CD4-positive, alpha-beta T cell (primary cell): ENCODE measurements around the gene RPTN. TPM values are rescaled to one million over a fixed set of nuclear protein-coding genes. Genes with fewer than 3 reads are reported as not detected.

Experiments used
- ATAC-seq: fragments of 200-7000 bp; cut with Tn5 transposase; one replicate; pipeline ENCODE4 v1.10.0; 2022; ENCODE audit warnings: mild to moderate bottlenecking; ENCODE audit not compliant: poor library complexity
- CTCF ChIA-PET: fragments of 350-600 bp; sonication (Branson Sonifier 250); formaldehyde crosslinking; loops from one replicate; lab custom pipeline; 2021; ENCODE audit warnings: antibody characterized with exemption, inconsistent platforms; lab: Charles Lee
- POLR2A ChIA-PET: fragments of 350-600 bp; sonication (Branson Sonifier 250); formaldehyde crosslinking; loops from one replicate; lab custom pipeline; 2021; ENCODE audit warnings: antibody characterized with exemption, inconsistent platforms; lab: Charles Lee
- DNase-seq, 14 experiments: peaks; one replicate each; pipeline ENCODE4 v3.0.0-alpha.2; 2013 to 2020; ENCODE audit warnings: mixed read lengths in 2 of 14
- H3K27ac ChIP-seq, 2 donors: one replicate each; pipeline versions ENCODE4 v1.5.1 to v1.7.0; 2013; ENCODE audit warnings: low read length in 2 of 2, low read depth in 1 of 2, mild to moderate bottlenecking in 1 of 2
- H3K27me3 ChIP-seq, 2 experiments: 1 replicate in 1 of 2; 2 replicates in 1 of 2; pipeline versions ENCODE4 v1.6.1 to v1.7.0; 2013; ENCODE audit warnings: low read length in 2 of 2, control low read depth in 1 of 2, mild to moderate bottlenecking in 1 of 2, moderate library complexity in 1 of 2; ENCODE audit not compliant: insufficient read depth in 2 of 2, control insufficient read depth in 1 of 2
- H3K36me3 ChIP-seq: one replicate; pipeline ENCODE4 v1.6.1; 2013; ENCODE audit warnings: low read length, control low read depth; ENCODE audit not compliant: insufficient read depth
- H3K4me1 ChIP-seq: one replicate; pipeline ENCODE4 v1.6.1; 2013; ENCODE audit warnings: low read length, control low read depth; ENCODE audit not compliant: insufficient read depth
- H3K4me3 ChIP-seq: one replicate; pipeline ENCODE4 v1.5.1; 2013; ENCODE audit warnings: mild to moderate bottlenecking, low read length, moderate library complexity
- H3K9me3 ChIP-seq, 2 experiments: 1 replicate in 1 of 2; 2 replicates in 1 of 2; pipeline versions ENCODE4 v1.6.1 to v1.7.0; 2013; ENCODE audit warnings: low read length in 2 of 2, mild to moderate bottlenecking in 2 of 2, control low read depth in 1 of 2, moderate library complexity in 1 of 2; ENCODE audit not compliant: control insufficient read depth in 1 of 2, insufficient read depth in 1 of 2
- H3K27ac Mint-ChIP-seq: one replicate; pipeline ENCODE4 v1.8.0; 2020; ENCODE audit warnings: mixed read lengths
- H3K27me3 Mint-ChIP-seq: one replicate; pipeline ENCODE4 v1.8.0; 2021; ENCODE audit warnings: mixed read lengths
- H3K36me3 Mint-ChIP-seq: one replicate; pipeline ENCODE4 v1.8.0; 2021; ENCODE audit warnings: low read depth, mixed read lengths
- H3K4me1 Mint-ChIP-seq: one replicate; pipeline ENCODE4 v1.8.0; 2021; ENCODE audit warnings: low read depth, mixed read lengths
- H3K4me3 Mint-ChIP-seq: one replicate; pipeline ENCODE4 v1.8.0; 2020; ENCODE audit warnings: mild to moderate bottlenecking, mixed read lengths
- H3K9me3 Mint-ChIP-seq: one replicate; pipeline ENCODE4 v1.8.0; 2020; ENCODE audit warnings: mixed read lengths
- CTCF ChIP-seq: fragments of 200-600 bp; IDR thresholded peaks from one replicate; pipeline ENCODE4 v1.8.0; 2022; ENCODE audit warnings: antibody characterized with exemption, mild to moderate bottlenecking
- intact Hi-C, 2 experiments: fragments of 100-400 bp; cut with DNase I in 1 of 2; cut with micrococcal nuclease in 1 of 2; formaldehyde crosslinking; loops; one replicate each; pipeline versions ENCODE4 v1.15.1 to v1.9.0; 2023 to 2025; cut with DNase I, micrococcal nuclease
- total RNA-seq, 174 experiments: library from RNA in 2 of 174; stranded (reverse) in 2 of 174; gene quantifications; one replicate each; pipeline ENCODE4 v1.2.3 and lab custom pipeline; 2021 to 2026

RPTN gene
- total RNA-seq, 2 experiments from 2014 or later: not detected

- intact Hi-C loops: loop anchor here (5.0 to 10.0 kb wide), 3 partner anchors 161 to 254 kb away; no protein-coding TSS in a partner anchor
- ChIA-PET POLR2A (interaction anchor here (1.6 kb wide), 1 partner anchor 272 kb away, joined by 3 read pairs; no protein-coding TSS in a partner anchor), CTCF (interaction anchor here (3.3 kb wide), 2 partner anchors 134 to 272 kb away, joined by 12 to 47 read pairs; no protein-coding TSS in a partner anchor)
- no peaks in the 10 kb centered on the region for H3K9me3 ChIP-seq
- H3K27ac ChIP-seq: no peak overlapping the region
- ATAC-seq (no peak), DNase-seq (no peak)
- H3K4me1 Mint-ChIP-seq: peaks cover 10% of the 10 kb centered on the region
- H3K36me3 ChIP-seq: no peaks in the 10 kb centered on the region
- H3K27me3 Mint-ChIP-seq: peaks cover 16% of the 10 kb centered on the region
- H3K4me1 ChIP-seq: peaks cover 14% of the 10 kb centered on the region
- H3K4me3 Mint-ChIP-seq: no peak overlapping the region
- H3K27ac Mint-ChIP-seq: no peak overlapping the region
- H3K9me3 Mint-ChIP-seq: no peaks in the 10 kb centered on the region
- H3K27me3 ChIP-seq: peaks cover 3 to 8% of the 10 kb centered on the region in 2 experiments
- TF ChIP-seq CTCF: no peak
- no peak overlapping the region for H3K4me3 ChIP-seq
- no peaks in the 10 kb centered on the region for H3K36me3 Mint-ChIP-seq
These were observed 27.7 kb upstream of the RPTN start for GRCh38 chr1:152186556-152187285.

- H3K27ac Mint-ChIP-seq: no peak overlapping the region
- no peaks in the 10 kb centered on the region for H3K36me3 Mint-ChIP-seq
- ChIA-PET CTCF (interaction anchor here (0.6 to 3.3 kb wide), 6 partner anchors 11 to 295 kb away, joined by 3 to 14 read pairs (median 4); no protein-coding TSS in a partner anchor), POLR2A (interaction anchor here (0.6 kb wide), 1 partner anchor 151 kb away, joined by 3 read pairs; no protein-coding TSS in a partner anchor)
- H3K27me3 Mint-ChIP-seq: peaks cover 16% of the 10 kb centered on the region
- TF ChIP-seq CTCF: peak; percentile 90
- Histone ChIP-seq H3K4me1 (peaks cover 14% of the 10 kb centered on the region), H3K27me3 (peaks cover 0 to 8% of the 10 kb centered on the region in 2 experiments), H3K36me3 (no peaks in the 10 kb centered on the region), H3K9me3 (no peaks in the 10 kb centered on the region), H3K27ac (no peak overlapping the region), H3K4me3 (no peak overlapping the region)
- intact Hi-C loops: loop anchor here (1.0 to 10.0 kb wide), 5 partner anchors 133 to 253 kb away; no protein-coding TSS in a partner anchor
- H3K4me3 Mint-ChIP-seq: no peak overlapping the region
- ATAC-seq (peak; percentile 68), DNase-seq (peak in 13 of 14 experiments; percentile 3 to 76 (median 18))
- no peaks in the 10 kb centered on the region for H3K9me3 Mint-ChIP-seq
- H3K4me1 Mint-ChIP-seq: peaks cover 10% of the 10 kb centered on the region
These were observed 26.7 kb upstream of the RPTN start for GRCh38 chr1:152185544-152186391.

DNA sequence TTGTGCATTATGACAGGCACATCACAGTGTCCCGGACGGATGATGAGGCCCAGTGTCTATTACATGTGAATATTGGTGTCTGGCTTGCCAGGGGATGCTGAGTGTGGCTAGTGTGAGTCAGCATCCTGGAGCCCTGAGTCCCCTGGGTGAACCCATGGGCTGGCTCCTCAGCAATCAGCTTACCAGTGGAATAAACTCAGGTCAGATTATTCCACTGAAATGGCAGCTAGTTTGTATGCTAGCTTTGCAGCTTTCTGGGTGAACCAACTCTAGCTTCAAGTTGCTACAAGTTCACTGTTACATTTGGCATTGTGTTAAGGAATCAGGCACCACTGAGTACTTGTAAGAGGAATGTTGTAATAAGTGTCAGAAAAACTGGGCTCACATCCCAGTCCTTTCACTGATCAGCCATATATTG, 23.9 kb upstream of the RPTN start:
- no peaks in the 10 kb centered on the region for H3K36me3 ChIP-seq
- peaks cover 4% of the 10 kb centered on the region for H3K4me1 ChIP-seq
- no peaks in the 10 kb centered on the region for H3K9me3 Mint-ChIP-seq
- H3K4me1 Mint-ChIP-seq: peaks cover 4% of the 10 kb centered on the region
- no peak overlapping the region for H3K27ac ChIP-seq
- peaks cover 0 to 4% of the 10 kb centered on the region in 2 experiments for H3K27me3 ChIP-seq
- no peak for TF ChIP-seq CTCF
- no peak overlapping the region for H3K4me3 Mint-ChIP-seq
- ChIA-PET POLR2A (no interaction called here), CTCF (interaction anchor here (1.2 kb wide), 1 partner anchor 275 kb away, joined by 4 read pairs; no protein-coding TSS in a partner anchor)
- peak in 1 of 14 experiments; percentile 26 for DNase-seq
- intact Hi-C loops: loop anchor here in 1 of 2 experiments (10.0 kb wide), 1 partner anchor 218 kb away; no protein-coding TSS in a partner anchor
- peaks cover 16% of the 10 kb centered on the region for H3K27me3 Mint-ChIP-seq
- H3K27ac Mint-ChIP-seq: no peak overlapping the region
- ATAC-seq: no peak
- no peaks in the 10 kb centered on the region for H3K36me3 Mint-ChIP-seq
- no peak overlapping the region for H3K4me3 ChIP-seq
- no peaks in the 10 kb centered on the region for H3K9me3 ChIP-seq
